ENCODE data around the gene ZFYVE28.
"Not testable (repeated sequence)": the region's sequence is repeated elsewhere in the genome, so short reads cannot be mapped to it uniquely, and the experiment has no call there.

Gene ZFYVE28

GRCh38 chr4:2241003-2241402 lies 177.4 kb downstream of the ZFYVE28 start:
- peak; percentile 11 to 82 for DNase-seq

- no peak for DNase-seq
Measured at GRCh38 chr4:2236944-2237666, 181.3 kb downstream of the ZFYVE28 start.

DNA sequence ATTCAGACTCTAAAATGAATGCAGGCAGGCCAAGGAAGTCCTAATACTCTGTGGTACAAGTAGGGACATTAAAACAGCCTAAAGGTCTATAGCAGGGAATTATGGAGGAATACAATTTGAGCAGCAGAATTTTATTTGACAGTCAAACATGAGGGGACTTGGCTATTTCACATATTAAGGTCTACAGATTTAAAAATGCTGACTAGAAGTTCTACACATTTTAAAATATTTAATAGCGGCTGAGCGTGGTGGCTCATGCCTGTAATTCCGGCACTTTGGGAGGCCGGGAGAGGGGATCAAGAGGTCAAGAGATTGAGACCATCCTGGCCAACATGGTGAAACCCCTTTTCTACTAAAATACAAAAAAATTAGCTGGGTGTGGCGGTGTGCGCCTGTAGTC lies 187.4 kb downstream of the ZFYVE28 start:
- DNase-seq: no peak

- DNase-seq: no peak
Measured at GRCh38 chr4:2226261-2226660, 192.2 kb downstream of the ZFYVE28 start.

DNA sequence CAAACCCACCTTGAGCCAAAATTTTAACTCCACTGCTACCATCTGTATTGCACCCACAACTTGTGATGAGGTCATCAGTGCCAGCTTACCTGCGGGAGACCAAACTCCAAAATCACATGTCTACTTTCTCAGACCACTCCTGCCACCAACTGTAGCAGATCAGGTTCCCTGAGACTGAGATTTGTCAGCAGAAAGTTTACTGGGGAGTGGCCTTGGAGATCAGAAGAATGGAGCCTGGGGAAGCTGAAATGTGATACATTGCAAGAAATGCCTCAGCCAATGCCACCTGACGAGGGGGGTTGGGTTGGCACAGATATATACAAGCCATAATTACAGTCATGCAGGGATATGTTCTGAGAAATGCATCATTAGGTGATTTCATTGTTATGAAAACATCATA lies 195.6 kb downstream of the ZFYVE28 start:
- DNase-seq: no peak

DNA sequence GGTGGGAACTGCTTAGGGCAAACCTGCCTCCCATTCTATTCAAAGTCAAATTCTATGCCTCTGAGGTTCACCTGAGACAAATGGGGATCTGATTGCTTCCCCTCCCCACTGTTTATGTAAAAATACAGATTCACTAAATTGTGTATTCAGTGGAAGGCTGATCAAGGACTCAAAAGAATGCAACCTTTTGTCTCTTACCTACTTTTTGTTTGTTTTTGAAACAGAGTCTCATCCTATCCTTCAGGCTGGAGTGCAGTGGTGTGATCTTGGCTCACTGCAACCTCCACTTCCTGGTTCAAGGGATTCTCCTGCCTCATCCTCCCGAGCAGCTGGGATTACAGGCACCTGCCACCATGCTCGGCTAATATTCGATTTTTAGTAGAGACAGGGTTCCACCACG lies 197.1 kb downstream of the ZFYVE28 start:
- DNase-seq: not testable (repeated sequence)

- peak; percentile 79 to 84 for DNase-seq
Measured at GRCh38 chr4:2220016-2220630, 198.3 kb downstream of the ZFYVE28 start.

Data from CD4-positive, alpha-beta T cell treated with Interleukin-4 for 1 hour (primary cell).